WTC11 (cell line): ENCODE measurements around the gene DNPH1. TPM values are rescaled to one million over a fixed set of nuclear protein-coding genes. Genes with fewer than 3 reads are reported as not detected.

ENCODE experiments used
- ATAC-seq: fragments of 200-7000 bp; cut with Tn5 transposase; 2 replicates; pipeline ENCODE4 v1.10.0; 2021; ENCODE audit warnings: mild to moderate bottlenecking, moderate library complexity
- CTCF ChIA-PET: fragments of 300-600 bp; sonication (Branson Sonifier 250); formaldehyde crosslinking; loops from one replicate; lab custom pipeline; 2021; ENCODE audit warnings: antibody characterized with exemption; lab: Charles Lee
- POLR2A ChIA-PET: fragments of 350-600 bp; sonication (Branson Sonifier 250); formaldehyde crosslinking; loops from one replicate; lab custom pipeline; 2021; ENCODE audit warnings: antibody characterized with exemption; lab: Charles Lee
- DNase-seq: peaks from one replicate; pipeline ENCODE4 v3.0.0; 2021; ENCODE audit warnings: low spot score
- H3K27ac Mint-ChIP-seq: 2 replicates; pipeline ENCODE4 v1.8.0; 2021; ENCODE audit warnings: mixed read lengths
- H3K27me3 Mint-ChIP-seq: 2 replicates; pipeline ENCODE4 v1.8.0; 2021; ENCODE audit warnings: low read depth, mild to moderate bottlenecking, moderate library complexity, mixed read lengths
- H3K36me3 Mint-ChIP-seq: 2 replicates; pipeline ENCODE4 v1.8.0; 2021; ENCODE audit warnings: mixed read lengths
- H3K4me1 Mint-ChIP-seq: 2 replicates; pipeline ENCODE4 v1.8.0; 2022; ENCODE audit warnings: mixed read lengths
- H3K4me3 Mint-ChIP-seq: 2 replicates; pipeline ENCODE4 v1.8.0; 2021; ENCODE audit warnings: mild to moderate bottlenecking, moderate library complexity, mixed read lengths
- H3K9me3 Mint-ChIP-seq: 2 replicates; pipeline ENCODE4 v1.8.0; 2021; ENCODE audit warnings: mixed read lengths
- GABPB1 ChIP-seq: sonication (generic); formaldehyde crosslinking; IDR thresholded peaks from 2 replicates; pipeline ENCODE4 v1.8.1; 2023; ENCODE audit warnings: mild to moderate bottlenecking, missing genetic modification reagents
- HMGA2 ChIP-seq: fragments of 250-450 bp; sonication (Bioruptor Pico); IDR thresholded peaks from 2 replicates; pipeline ENCODE4 v1.4.0; 2021; ENCODE audit warnings: mild to moderate bottlenecking, moderate library complexity
- KAT7 ChIP-seq: sonication (generic); formaldehyde crosslinking; IDR thresholded peaks from 2 replicates; pipeline ENCODE4 v1.8.1; 2023; ENCODE audit warnings: missing genetic modification reagents, mild to moderate bottlenecking, borderline replicate concordance
- OVOL2 ChIP-seq: fragments of 250-450 bp; sonication (Bioruptor Pico); IDR thresholded peaks from 2 replicates; pipeline ENCODE4 v1.9.0; 2021; ENCODE audit warnings: mild to moderate bottlenecking, borderline replicate concordance
- PRRX2 ChIP-seq: fragments of 250-450 bp; sonication (Bioruptor Pico); IDR thresholded peaks from 2 replicates; pipeline ENCODE4 v1.8.0; 2021; ENCODE audit warnings: mild to moderate bottlenecking
- SMAD4 ChIP-seq: sonication (generic); formaldehyde crosslinking; IDR thresholded peaks from 2 replicates; pipeline ENCODE4 v1.8.0; 2022; ENCODE audit warnings: mild to moderate bottlenecking, missing genetic modification reagents
- ZNF423 ChIP-seq: fragments of 250-450 bp; sonication (Bioruptor Pico); IDR thresholded peaks from 2 replicates; pipeline ENCODE4 v2.1.2; 2022; ENCODE audit warnings: mild to moderate bottlenecking, moderate library complexity
- total RNA-seq: library from RNA; stranded (reverse); gene quantifications from 3 replicates; pipeline ENCODE4 v1.2.3, GENCODE V29; 2021
- TF ChIP-seq, protein P1 (sequence below): fragments of 200-600 bp; IDR thresholded peaks from 2 replicates; pipeline ENCODE4 v1.8.0; 2022; ENCODE audit warnings: antibody characterized with exemption
- TF ChIP-seq, protein P2 (sequence below): fragments of 250-450 bp; sonication (Bioruptor Pico); IDR thresholded peaks from 2 replicates; pipeline ENCODE4 v1.9.0; 2021; ENCODE audit warnings: moderate library complexity, mild to moderate bottlenecking, inconsistent platforms, borderline replicate concordance
- TF ChIP-seq, protein P3 (sequence below): sonication (generic); formaldehyde crosslinking; IDR thresholded peaks from 2 replicates; pipeline ENCODE4 v1.8.0; 2022; ENCODE audit warnings: mild to moderate bottlenecking, missing genetic modification reagents
- TF ChIP-seq, protein P4 (sequence below): sonication (generic); formaldehyde crosslinking; IDR thresholded peaks from 2 replicates; pipeline ENCODE4 v1.8.1; 2023; ENCODE audit warnings: mild to moderate bottlenecking, missing genetic modification reagents, moderate library complexity
- TF ChIP-seq, protein P5 (sequence below): sonication (generic); formaldehyde crosslinking; IDR thresholded peaks from 2 replicates; pipeline ENCODE4 v1.8.0; 2022; ENCODE audit warnings: missing genetic modification reagents
- TF ChIP-seq, protein P6 (sequence below): sonication (generic); formaldehyde crosslinking; IDR thresholded peaks from 2 replicates; pipeline ENCODE4 v1.8.1; 2022; ENCODE audit warnings: mild to moderate bottlenecking, missing genetic modification reagents, moderate library complexity, borderline replicate concordance

Gene DNPH1
- total RNA-seq, 1 experiment from 2014 or later, result 48.4 TPM

DNA sequence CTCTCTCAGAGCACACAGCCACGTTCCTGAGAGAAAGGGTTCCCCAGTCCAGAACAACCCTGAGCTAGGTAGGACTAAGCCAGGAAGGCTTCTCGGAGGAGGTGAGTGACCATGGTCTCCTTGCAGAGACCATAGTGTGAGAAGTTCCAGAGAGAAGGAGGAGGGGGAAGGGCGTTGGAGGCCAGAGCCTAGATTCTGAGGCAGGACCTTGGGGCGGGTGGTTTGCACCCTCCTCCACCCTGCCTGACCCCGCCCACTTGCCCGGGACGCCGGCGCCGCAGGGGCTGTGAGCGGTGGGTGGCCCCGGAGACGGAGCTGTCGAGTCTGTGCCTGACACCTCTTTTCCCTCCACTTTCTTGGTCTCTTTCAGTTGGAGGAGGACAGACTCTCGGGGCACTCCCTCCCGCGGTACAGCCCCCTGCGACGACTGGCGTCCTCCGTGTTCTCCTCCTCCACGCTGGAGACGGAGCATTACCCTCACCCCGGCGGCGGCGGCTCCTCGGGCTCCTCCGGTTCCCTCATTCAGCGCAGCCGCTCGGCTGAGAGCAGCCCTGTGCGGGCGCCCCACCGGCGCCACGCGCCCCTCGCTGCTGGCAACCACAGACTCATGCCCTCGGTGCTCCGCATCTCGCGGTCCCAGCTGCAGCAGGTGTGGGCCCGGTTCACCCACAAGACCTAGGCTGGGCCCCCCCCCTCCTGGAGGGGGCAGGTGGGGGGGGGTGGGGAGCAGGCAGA, 40.2 kb upstream of the DNPH1 start:
- DNase-seq (peak; percentile 50), ATAC-seq (peak; percentile 43)
- Mint-ChIP-seq H3K9me3 (no peaks in the 10 kb centered on the region), H3K4me1 (peaks cover 38% of the 10 kb centered on the region), H3K4me3 (peak overlapping the region; percentile 59), H3K27me3 (peaks cover 67% of the 10 kb centered on the region), H3K36me3 (no peaks in the 10 kb centered on the region), H3K27ac (no peak overlapping the region)
- ChIA-PET CTCF (interaction anchor here (0.9 to 2.6 kb wide), 6 partner anchors 11 to 227 kb away, joined by 3 to 12 read pairs (median 8); partner anchors contain the start of genes CRIP3 and DNPH1), POLR2A (interaction anchor here (0.8 kb wide), 1 partner anchor 62 kb away, joined by 3 read pairs; no protein-coding TSS in a partner anchor)
- no peak for TF ChIP-seq PRRX2
- TF ChIP-seq, protein P1, sequence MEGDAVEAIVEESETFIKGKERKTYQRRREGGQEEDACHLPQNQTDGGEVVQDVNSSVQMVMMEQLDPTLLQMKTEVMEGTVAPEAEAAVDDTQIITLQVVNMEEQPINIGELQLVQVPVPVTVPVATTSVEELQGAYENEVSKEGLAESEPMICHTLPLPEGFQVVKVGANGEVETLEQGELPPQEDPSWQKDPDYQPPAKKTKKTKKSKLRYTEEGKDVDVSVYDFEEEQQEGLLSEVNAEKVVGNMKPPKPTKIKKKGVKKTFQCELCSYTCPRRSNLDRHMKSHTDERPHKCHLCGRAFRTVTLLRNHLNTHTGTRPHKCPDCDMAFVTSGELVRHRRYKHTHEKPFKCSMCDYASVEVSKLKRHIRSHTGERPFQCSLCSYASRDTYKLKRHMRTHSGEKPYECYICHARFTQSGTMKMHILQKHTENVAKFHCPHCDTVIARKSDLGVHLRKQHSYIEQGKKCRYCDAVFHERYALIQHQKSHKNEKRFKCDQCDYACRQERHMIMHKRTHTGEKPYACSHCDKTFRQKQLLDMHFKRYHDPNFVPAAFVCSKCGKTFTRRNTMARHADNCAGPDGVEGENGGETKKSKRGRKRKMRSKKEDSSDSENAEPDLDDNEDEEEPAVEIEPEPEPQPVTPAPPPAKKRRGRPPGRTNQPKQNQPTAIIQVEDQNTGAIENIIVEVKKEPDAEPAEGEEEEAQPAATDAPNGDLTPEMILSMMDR, result no peak
- TF ChIP-seq, protein P2, sequence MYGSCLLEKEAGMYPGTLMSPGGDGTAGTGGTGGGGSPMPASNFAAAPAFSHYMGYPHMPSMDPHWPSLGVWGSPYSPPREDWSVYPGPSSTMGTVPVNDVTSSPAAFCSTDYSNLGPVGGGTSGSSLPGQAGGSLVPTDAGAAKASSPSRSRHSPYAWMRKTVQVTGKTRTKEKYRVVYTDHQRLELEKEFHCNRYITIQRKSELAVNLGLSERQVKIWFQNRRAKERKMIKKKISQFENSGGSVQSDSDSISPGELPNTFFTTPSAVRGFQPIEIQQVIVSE (CRISPR knock-in tag), result no peak
- peak; percentile 33; the same call in 1 of the 2 replicates for TF ChIP-seq ZNF423 (CRISPR knock-in tag)
- TF ChIP-seq, protein P3, sequence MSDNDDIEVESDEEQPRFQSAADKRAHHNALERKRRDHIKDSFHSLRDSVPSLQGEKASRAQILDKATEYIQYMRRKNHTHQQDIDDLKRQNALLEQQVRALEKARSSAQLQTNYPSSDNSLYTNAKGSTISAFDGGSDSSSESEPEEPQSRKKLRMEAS (CRISPR knock-in tag), result peak; percentile 48; the same call in 1 of the 2 replicates
- TF ChIP-seq KAT7 (CRISPR knock-in tag), result no peak
- no peak for TF ChIP-seq HMGA2 (CRISPR knock-in tag)
- TF ChIP-seq SMAD4 (CRISPR knock-in tag), result no peak

DNA sequence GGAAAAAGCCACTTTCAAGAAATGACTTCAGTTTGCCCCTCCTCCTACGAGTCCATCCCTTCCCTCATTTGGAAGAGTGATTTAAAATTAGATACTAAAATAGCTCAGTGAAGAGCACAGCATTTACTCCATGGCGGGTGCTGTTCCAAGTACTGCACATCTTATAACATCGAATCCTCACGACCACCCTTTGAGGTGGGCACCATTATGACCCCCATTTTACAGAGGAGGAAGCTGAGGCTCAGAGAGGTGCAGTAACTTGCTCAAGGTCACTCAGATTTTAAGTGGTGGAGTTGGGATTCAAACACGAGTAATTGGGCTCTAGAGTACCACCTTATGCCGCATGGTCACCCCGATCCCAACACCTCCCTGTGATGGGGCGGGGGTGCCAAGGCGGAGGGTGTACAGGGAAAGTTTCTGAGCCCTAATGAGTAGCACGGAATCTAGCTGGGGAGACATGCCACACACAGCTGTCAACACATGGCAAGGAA, 39.5 kb upstream of the DNPH1 start:
- DNase-seq, result no peak
- TF ChIP-seq, protein P4, sequence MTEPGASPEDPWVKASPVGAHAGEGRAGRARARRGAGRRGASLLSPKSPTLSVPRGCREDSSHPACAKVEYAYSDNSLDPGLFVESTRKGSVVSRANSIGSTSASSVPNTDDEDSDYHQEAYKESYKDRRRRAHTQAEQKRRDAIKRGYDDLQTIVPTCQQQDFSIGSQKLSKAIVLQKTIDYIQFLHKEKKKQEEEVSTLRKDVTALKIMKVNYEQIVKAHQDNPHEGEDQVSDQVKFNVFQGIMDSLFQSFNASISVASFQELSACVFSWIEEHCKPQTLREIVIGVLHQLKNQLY (CRISPR knock-in tag), result 0 out of 2 replicates have a peak, but pooled peaks have one; percentile 41
- TF ChIP-seq GABPB1 (CRISPR knock-in tag), result no peak
- TF ChIP-seq, protein P5, sequence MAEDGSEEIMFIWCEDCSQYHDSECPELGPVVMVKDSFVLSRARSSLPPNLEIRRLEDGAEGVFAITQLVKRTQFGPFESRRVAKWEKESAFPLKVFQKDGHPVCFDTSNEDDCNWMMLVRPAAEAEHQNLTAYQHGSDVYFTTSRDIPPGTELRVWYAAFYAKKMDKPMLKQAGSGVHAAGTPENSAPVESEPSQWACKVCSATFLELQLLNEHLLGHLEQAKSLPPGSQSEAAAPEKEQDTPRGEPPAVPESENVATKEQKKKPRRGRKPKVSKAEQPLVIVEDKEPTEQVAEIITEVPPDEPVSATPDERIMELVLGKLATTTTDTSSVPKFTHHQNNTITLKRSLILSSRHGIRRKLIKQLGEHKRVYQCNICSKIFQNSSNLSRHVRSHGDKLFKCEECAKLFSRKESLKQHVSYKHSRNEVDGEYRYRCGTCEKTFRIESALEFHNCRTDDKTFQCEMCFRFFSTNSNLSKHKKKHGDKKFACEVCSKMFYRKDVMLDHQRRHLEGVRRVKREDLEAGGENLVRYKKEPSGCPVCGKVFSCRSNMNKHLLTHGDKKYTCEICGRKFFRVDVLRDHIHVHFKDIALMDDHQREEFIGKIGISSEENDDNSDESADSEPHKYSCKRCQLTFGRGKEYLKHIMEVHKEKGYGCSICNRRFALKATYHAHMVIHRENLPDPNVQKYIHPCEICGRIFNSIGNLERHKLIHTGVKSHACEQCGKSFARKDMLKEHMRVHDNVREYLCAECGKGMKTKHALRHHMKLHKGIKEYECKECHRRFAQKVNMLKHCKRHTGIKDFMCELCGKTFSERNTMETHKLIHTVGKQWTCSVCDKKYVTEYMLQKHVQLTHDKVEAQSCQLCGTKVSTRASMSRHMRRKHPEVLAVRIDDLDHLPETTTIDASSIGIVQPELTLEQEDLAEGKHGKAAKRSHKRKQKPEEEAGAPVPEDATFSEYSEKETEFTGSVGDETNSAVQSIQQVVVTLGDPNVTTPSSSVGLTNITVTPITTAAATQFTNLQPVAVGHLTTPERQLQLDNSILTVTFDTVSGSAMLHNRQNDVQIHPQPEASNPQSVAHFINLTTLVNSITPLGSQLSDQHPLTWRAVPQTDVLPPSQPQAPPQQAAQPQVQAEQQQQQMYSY (CRISPR knock-in tag), result no peak
- Mint-ChIP-seq H3K9me3 (no peaks in the 10 kb centered on the region), H3K27me3 (peaks cover 61% of the 10 kb centered on the region), H3K27ac (no peak overlapping the region), H3K4me1 (peaks cover 34% of the 10 kb centered on the region), H3K4me3 (peak overlapping the region; percentile 59), H3K36me3 (no peaks in the 10 kb centered on the region)
- CTCF ChIA-PET, result interaction anchor here (0.9 to 2.6 kb wide), 10 partner anchors 10 to 227 kb away, joined by 3 to 12 read pairs (median 5); partner anchors contain the start of genes CRIP3 and DNPH1
- no peak for ATAC-seq
- POLR2A ChIA-PET, result no interaction called here

DNA sequence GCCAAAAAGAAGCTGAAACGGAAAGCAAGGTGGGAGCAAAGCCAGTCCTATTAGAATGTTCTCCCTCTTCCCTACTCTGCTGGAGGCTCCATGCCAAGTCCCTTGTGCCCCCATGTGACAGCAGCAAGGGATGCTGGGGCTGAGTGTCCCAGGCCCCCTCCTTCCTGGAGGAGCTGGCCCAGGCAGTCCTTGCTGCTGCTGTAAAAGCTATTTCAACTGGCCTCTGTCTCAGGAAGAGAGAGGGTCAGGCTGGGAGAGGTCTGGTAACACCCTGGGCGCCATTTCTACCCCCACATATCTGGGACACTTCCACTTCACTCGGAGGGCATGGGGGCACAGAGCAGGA, 39.0 kb upstream of the DNPH1 start:
- TF ChIP-seq OVOL2, result no peak
- TF ChIP-seq, protein P6, sequence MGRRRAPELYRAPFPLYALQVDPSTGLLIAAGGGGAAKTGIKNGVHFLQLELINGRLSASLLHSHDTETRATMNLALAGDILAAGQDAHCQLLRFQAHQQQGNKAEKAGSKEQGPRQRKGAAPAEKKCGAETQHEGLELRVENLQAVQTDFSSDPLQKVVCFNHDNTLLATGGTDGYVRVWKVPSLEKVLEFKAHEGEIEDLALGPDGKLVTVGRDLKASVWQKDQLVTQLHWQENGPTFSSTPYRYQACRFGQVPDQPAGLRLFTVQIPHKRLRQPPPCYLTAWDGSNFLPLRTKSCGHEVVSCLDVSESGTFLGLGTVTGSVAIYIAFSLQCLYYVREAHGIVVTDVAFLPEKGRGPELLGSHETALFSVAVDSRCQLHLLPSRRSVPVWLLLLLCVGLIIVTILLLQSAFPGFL, result 0 out of 2 replicates have a peak, but pooled peaks have one; percentile 48
- TF ChIP-seq, all 79 proteins: peak for 1
- Mint-ChIP-seq H3K9me3 (no peaks in the 10 kb centered on the region), H3K27me3 (peaks cover 56% of the 10 kb centered on the region), H3K4me3 (no peak overlapping the region), H3K36me3 (no peaks in the 10 kb centered on the region), H3K27ac (no peak overlapping the region), H3K4me1 (peaks cover 34% of the 10 kb centered on the region)
- CTCF ChIA-PET, result interaction anchor here (0.5 to 2.6 kb wide), 9 partner anchors 10 to 189 kb away, joined by 3 to 12 read pairs (median 4); partner anchors contain the start of genes CRIP3 and DNPH1
- ATAC-seq, result no peak
- POLR2A ChIA-PET, result interaction anchor here (1.1 kb wide), 1 partner anchor 39 kb away, joined by 3 read pairs; no protein-coding TSS in a partner anchor
- DNase-seq, result no peak
